ENCODE data around the gene PUS1.
"Not testable (repeated sequence)": the region's sequence is repeated elsewhere in the genome, so short reads cannot be mapped to it uniquely, and the experiment has no call there.

PUS1 gene

DNA sequence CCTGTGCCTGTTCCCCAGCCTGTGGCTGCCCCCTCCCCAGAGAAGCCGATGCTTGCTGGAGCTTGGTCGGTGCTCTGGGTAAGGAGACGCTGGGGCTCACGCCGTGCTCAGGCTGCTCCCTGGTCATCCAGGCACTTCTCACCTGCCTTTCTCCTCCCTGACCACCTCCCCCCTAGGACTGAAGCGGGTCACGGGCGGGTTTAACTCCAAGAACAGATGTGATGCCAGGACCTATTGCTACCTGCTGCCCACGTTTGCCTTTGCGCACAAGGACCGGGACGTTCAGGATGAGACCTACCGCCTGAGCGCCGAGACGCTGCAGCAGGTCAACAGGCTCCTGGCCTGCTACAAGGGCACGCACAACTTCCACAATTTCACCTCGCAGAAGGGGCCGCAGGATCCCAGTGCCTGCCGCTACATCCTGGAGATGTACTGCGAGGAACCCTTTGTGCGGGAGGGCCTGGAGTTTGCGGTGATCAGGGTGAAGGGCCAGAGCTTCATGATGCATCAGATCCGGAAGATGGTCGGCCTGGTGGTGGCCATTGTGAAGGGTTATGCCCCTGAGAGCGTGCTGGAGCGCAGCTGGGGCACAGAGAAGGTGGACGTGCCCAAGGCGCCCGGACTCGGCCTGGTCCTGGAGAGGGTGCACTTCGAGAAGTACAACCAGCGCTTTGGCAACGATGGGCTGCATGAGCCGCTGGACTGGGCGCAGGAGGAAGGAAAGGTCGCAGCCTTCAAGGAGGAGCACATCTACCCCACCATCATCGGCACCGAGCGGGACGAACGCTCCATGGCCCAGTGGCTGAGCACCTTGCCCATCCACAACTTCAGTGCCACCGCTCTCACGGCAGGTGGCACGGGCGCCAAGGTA is 12.3 kb downstream of the PUS1 start:
- DNase-seq, result no peak

DNA sequence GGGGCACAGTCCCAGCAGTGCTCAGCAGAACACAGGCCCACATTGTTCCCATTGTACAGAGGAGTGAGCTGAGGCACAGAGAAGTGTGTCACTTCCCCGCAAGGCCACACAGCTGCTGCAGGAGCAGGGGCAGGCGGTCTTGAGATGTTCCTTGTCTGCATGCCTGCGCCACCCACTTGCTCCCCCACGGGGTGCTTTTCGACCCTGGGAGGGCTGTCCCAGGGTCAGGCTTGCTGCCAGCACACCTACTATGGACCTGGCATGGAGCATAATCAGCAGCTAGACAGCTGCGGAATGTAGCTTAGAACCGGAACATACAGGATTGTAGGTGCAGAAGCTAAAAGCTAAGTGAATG is 12.9 kb downstream of the PUS1 start:
- DNase-seq, result no peak

GRCh38 chr12:131942671-131943070 is 13.6 kb downstream of the PUS1 start:
- DNase-seq, result no peak

- DNase-seq, result no peak
These were observed 14.3 kb downstream of the PUS1 start for GRCh38 chr12:131943389-131943788.

- DNase-seq, result no peak
These were observed 14.8 kb downstream of the PUS1 start for GRCh38 chr12:131943876-131944275.

- no peak for DNase-seq
These were observed 15.7 kb downstream of the PUS1 start for GRCh38 chr12:131944601-131945251.

GRCh38 chr12:131946757-131947156 is 17.7 kb downstream of the PUS1 start:
- DNase-seq, result no peak

GRCh38 chr12:131947482-131948027 is 18.5 kb downstream of the PUS1 start:
- DNase-seq, result peak; percentile 31

GRCh38 chr12:131948166-131948712 is 19.2 kb downstream of the PUS1 start:
- no peak for DNase-seq

GRCh38 chr12:131948713-131949430 is 19.8 kb downstream of the PUS1 start:
- peak; percentile 31 for DNase-seq

GRCh38 chr12:131949431-131950181 is 20.5 kb downstream of the PUS1 start, which contains the start of gene EP400:
Gene EP400 (plus strand): TSS chr12:131949942. CDS start chr12:131960620, 10,678 bp downstream.
- peak; percentile 98 for DNase-seq

- DNase-seq, result peak; percentile 64
These were observed 21.3 kb downstream of the PUS1 start for GRCh38 chr12:131950182-131950913.

GRCh38 chr12:131953810-131954209 is 24.7 kb downstream of the PUS1 start:
- DNase-seq, result not testable (repeated sequence)

GRCh38 chr12:131954460-131954859 is 25.4 kb downstream of the PUS1 start:
- DNase-seq, result not testable (repeated sequence)

- DNase-seq, result no peak
These were observed 30.0 kb downstream of the PUS1 start for GRCh38 chr12:131959116-131959515.

DNA sequence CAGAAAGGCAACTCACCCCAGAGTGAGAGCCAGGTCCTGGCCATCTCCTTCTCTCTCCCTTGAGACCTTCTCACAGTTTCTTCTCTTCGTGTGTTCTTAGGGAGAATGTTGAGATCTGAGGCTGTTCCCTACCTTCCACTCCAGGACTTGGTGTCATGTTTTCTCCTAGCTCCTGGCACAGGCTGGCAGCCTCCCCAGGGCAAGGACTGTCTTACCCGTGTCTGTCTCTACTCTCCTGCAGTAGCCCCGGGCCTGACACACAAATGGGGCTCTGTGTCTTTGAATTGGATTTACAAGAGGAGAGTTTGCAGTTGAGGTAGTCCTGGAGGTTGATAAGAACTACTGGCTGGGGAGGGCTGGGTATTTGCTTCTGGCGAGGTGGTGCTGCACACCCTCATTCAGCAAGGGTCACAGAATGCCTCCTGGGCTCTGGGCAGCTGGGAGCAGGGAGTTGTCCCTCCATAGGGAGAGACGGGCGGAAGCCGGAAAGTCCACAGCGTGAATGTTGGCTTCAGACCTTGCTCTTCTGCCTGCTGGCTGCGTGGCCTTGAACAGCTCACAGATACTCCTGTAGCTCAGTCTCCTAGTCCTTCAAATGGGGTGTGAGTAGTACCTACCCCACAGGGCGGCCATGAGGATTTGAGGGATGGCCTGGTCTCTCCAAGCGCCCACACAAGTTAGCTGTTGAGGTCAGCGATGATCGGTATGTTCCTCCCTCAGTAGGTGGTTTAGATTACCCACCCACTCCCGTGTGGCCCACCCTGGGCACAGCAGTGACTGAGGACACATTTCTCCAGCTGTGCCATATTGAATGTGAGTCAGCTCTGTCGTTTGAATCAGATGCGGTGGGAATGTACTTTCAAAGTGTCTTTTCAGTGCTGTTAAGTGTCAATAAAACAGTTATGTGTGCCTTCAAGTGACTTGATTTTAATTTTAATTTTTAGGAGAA is 30.8 kb downstream of the PUS1 start:
- no peak for DNase-seq

DNA sequence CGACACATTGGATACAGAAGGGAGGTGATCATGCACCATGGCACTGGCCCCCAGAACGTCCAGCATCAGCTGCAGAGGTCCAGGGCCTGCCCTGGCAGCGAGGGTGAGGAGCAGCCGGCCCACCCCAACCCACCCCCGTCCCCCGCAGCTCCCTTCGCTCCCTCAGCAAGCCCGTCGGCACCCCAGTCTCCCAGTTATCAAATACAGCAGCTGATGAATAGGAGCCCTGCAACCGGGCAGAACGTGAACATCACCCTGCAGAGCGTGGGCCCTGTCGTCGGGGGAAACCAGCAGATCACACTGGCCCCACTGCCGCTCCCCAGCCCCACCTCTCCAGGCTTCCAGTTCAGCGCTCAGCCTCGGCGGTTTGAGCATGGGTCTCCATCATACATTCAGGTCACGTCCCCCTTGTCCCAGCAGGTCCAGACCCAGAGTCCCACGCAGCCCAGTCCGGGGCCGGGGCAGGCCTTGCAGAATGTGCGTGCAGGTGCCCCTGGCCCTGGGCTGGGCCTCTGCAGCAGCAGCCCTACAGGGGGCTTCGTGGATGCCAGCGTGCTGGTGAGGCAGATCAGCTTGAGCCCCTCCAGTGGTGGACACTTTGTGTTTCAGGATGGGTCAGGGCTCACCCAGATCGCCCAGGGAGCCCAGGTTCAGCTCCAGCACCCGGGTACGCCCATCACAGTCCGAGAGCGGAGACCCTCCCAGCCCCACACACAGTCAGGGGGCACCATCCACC is 31.7 kb downstream of the PUS1 start:
- DNase-seq, result not testable (repeated sequence)

DNA sequence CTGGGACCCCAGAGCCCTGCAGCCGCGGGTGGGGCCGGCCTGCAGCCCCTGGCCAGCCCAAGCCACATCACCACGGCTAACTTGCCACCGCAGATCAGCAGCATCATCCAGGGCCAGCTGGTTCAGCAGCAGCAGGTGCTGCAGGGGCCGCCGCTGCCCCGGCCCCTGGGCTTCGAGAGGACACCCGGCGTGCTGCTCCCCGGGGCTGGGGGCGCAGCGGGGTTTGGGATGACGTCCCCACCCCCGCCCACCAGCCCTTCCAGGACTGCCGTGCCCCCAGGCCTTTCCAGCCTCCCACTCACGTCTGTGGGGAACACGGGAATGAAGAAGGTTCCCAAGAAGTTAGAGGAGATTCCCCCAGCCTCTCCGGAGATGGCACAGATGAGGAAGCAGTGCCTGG is 32.3 kb downstream of the PUS1 start:
- not testable (repeated sequence) for DNase-seq

DNA sequence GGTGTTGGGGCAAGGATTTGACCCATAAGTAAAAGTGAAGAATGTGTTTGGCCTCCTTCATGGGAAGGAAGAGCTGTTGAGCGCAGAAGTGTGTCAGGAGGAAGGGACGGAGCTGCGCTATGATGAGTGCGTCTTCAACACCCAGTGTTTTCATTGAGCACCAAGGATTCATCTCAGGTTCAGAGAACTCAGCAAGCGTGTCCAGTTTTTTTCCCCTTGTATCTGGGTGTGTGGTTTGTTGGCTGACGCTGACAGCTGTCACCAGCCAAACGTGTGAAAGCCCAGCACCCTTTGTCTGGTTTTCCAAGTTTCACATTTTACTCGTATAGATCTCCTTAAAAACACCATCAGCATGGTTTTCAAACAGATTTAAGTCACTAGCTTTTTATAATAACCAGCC is 33.0 kb downstream of the PUS1 start:
- no peak for DNase-seq

- no peak for DNase-seq
These were observed 34.3 kb downstream of the PUS1 start for GRCh38 chr12:131963381-131963780.
